22Rv1 (cell line): ENCODE data around the gene ABI3BP.

Experiments used
- H3K27ac ChIP-seq: fragments of 450-650 bp; 2 replicates; pipeline ENCODE4 v1.5.1; 2017
- CTCF ChIP-seq: fragments of 450-650 bp; IDR thresholded peaks from 2 replicates; pipeline ENCODE4 v1.5.1; 2017; ENCODE audit warnings: mild to moderate bottlenecking
- ZFX ChIP-seq: fragments of 450-650 bp; IDR thresholded peaks from 2 replicates; pipeline ENCODE4 v1.6.1; 2017; ENCODE audit warnings: antibody characterized with exemption, borderline replicate concordance

The ABI3BP gene

GRCh38 chr3:100776097-100776729, 217.0 kb downstream of the ABI3BP start:
- TF ChIP-seq ZFX (no peak), CTCF (no peak)
- H3K27ac ChIP-seq = no peak overlapping the region

- no peak overlapping the region for H3K27ac ChIP-seq
- no peak for TF ChIP-seq CTCF
- no peak for TF ChIP-seq ZFX
Measured at GRCh38 chr3:100775669-100776068, 217.6 kb downstream of the ABI3BP start.

GRCh38 chr3:100775226-100775625, 218.0 kb downstream of the ABI3BP start:
- H3K27ac ChIP-seq = no peak overlapping the region
- TF ChIP-seq ZFX = no peak
- no peak for TF ChIP-seq CTCF

- H3K27ac ChIP-seq = no peak overlapping the region
- TF ChIP-seq ZFX (no peak), CTCF (no peak)
Measured at GRCh38 chr3:100769693-100770092, 223.5 kb downstream of the ABI3BP start.

GRCh38 chr3:100766069-100766468, 227.2 kb downstream of the ABI3BP start:
- TF ChIP-seq CTCF (no peak), ZFX (no peak)
- no peak overlapping the region for H3K27ac ChIP-seq

GRCh38 chr3:100765437-100765975, 227.7 kb downstream of the ABI3BP start:
- no peak overlapping the region for H3K27ac ChIP-seq
- TF ChIP-seq CTCF = no peak
- TF ChIP-seq ZFX = no peak

GRCh38 chr3:100761951-100762350, 231.3 kb downstream of the ABI3BP start:
- H3K27ac ChIP-seq = no peak overlapping the region
- TF ChIP-seq CTCF (no peak), ZFX (no peak)
